ENCODE results near the gene VWA3B. TPM values are rescaled to one million over a fixed set of nuclear protein-coding genes. Genes with fewer than 3 reads are reported as not detected.

The VWA3B gene
- total and polyA plus RNA-seq, 2 of the 4 experiments (the other 2 are of a cell fraction), result not detected

GRCh38 chr2:98282109-98282508 is 195.1 kb downstream of the VWA3B start:
- no peak for DNase-seq
- in situ Hi-C loops (cut with MboI; ENCODE audit: low sequenced_read_pairs), result no loop called here

More at GRCh38 chr2:98282109-98282508, 195.1 kb downstream of the VWA3B start:
- H3K4me2 ChIP-seq (ENCODE audit: low read depth, low read length), result no peak overlapping the region
- no peak for ATAC-seq (ENCODE audit: low read depth)
- no peak overlapping the region for H2BK15ac ChIP-seq (ENCODE audit: low read depth, low read length)
- no peak overlapping the region for H2AK5ac ChIP-seq (ENCODE audit: low read depth, low read length)
- no peak overlapping the region for H2BK5ac ChIP-seq (ENCODE audit: low read depth, low read length, poor library complexity, severe bottlenecking)
- intact Hi-C loops (cut with micrococcal nuclease), result loop anchor here (10.0 kb wide), 1 partner anchor 103 kb away; no protein-coding TSS in a partner anchor
- TF ChIP-seq ELK1 (IDR thresholded peaks at IDR 0.05; ENCODE audit: borderline replicate concordance, low read depth, low read length) (no peak), POLR2A (IDR thresholded peaks at IDR 0.05; ENCODE audit: low read depth, low read length) (no peak), USF2 (IDR thresholded peaks at IDR 0.05; ENCODE audit: low read depth, low read length) (no peak), RCOR1 (IDR thresholded peaks at IDR 0.05; ENCODE audit: insufficient replicate concordance, low read length) (no peak), RFX5 (IDR thresholded peaks at IDR 0.05; ENCODE audit: low read depth, low read length) (no peak), BHLHE40 (IDR thresholded peaks at IDR 0.05; ENCODE audit: low read depth, low read length) (no peak)
- H3K4me3 ChIP-seq (ENCODE audit: insufficient read depth, low read depth, low read length), result no peak overlapping the region
- no peak overlapping the region for H4K5ac ChIP-seq (ENCODE audit: low read depth, low read length)
- no peaks in the 10 kb centered on the region for H4K20me1 ChIP-seq (ENCODE audit: insufficient read depth, low read length)
- no peak overlapping the region for H2BK20ac ChIP-seq (ENCODE audit: low read depth, low read length)
- dilution Hi-C loops (cut with HindIII; ENCODE audit: low sequenced_read_pairs, unreplicated experiment), result no loop called here
- no peak overlapping the region for H3K23ac ChIP-seq (ENCODE audit: low read depth, low read length)
- no peak overlapping the region for H3K56ac ChIP-seq (ENCODE audit: extremely low read depth, insufficient read depth, low read length)
- no peak overlapping the region for H2BK120ac ChIP-seq (ENCODE audit: low read depth, low read length)
- H3K9me1 ChIP-seq (ENCODE audit: insufficient read depth, low read length), result no peaks in the 10 kb centered on the region
- WGBS, 2 experiments (ENCODE audit: extremely low coverage in 2 of 2, insufficient read length in 1 of 2), result no CpG with 5 or more reads among the region's 1 CpG
- ChIA-PET POLR2A (ENCODE audit: unreplicated experiment) (no interaction called here), CTCF (no interaction called here)
- H3K9ac ChIP-seq (ENCODE audit: low read depth, low read length), result no peak overlapping the region
- no peaks in the 10 kb centered on the region for H3K79me1 ChIP-seq (ENCODE audit: low read depth in 1 of 2, low read length in 2 of 2)
- no peak overlapping the region for H3K4ac ChIP-seq (ENCODE audit: low read depth, low read length)
- no peak overlapping the region for H3K14ac ChIP-seq (replicated peaks; ENCODE audit: low read depth, low read length)
- no peak overlapping the region for H4K91ac ChIP-seq (ENCODE audit: insufficient read depth, low read depth, low read length)
- no peak overlapping the region for H2AK9ac ChIP-seq (replicated peaks; ENCODE audit: low read depth, low read length, poor library complexity)
- H3K4me1 ChIP-seq (ENCODE audit: control insufficient read depth, insufficient read depth, low read length), result no peaks in the 10 kb centered on the region
- H3K9me3 ChIP-seq (ENCODE audit: control insufficient read depth, insufficient read depth, low read length), result no peaks in the 10 kb centered on the region
- BruUV-seq (replicated peaks), result no TSS peak
- peaks cover 30% of the 10 kb centered on the region for H3K27me3 ChIP-seq (ENCODE audit: control insufficient read depth, insufficient read depth, low read length)
- H4K8ac ChIP-seq (ENCODE audit: low read depth in 2 of 2, low read length in 2 of 2), result no peak overlapping the region
- no peak overlapping the region for H2AFZ ChIP-seq (replicated peaks; ENCODE audit: low read length, poor library complexity)
- H3K18ac ChIP-seq (ENCODE audit: low read depth, low read length), result no peak overlapping the region
- H3K36me3 ChIP-seq (ENCODE audit: control insufficient read depth, insufficient read depth, low read length), result no peaks in the 10 kb centered on the region
- H3K27ac ChIP-seq (ENCODE audit: insufficient read depth, low read length), result no peak overlapping the region

Data from IMR-90 (cell line).